GM19395 (cell line): ENCODE measurements around the gene GNGT1.

Experiments
- ATAC-seq: cut with Tn5 transposase; IDR thresholded peaks from one replicate; pipeline ENCODE4 v1.9.1; 2021; ENCODE audit warnings: mild to moderate bottlenecking, moderate library complexity; ENCODE audit not compliant: unreplicated experiment

The GNGT1 gene

GRCh38 chr7:93938293-93938692 lies 31.9 kb downstream of the GNGT1 start:
- no peak for ATAC-seq

- no peak for ATAC-seq
These were observed 35.6 kb downstream of the GNGT1 start for GRCh38 chr7:93941945-93942344.

- peak; percentile 77 for ATAC-seq
These were observed 37.6 kb downstream of the GNGT1 start for GRCh38 chr7:93943816-93944540.

GRCh38 chr7:93944673-93945072 lies 38.3 kb downstream of the GNGT1 start:
- peak; percentile 44 for ATAC-seq

- ATAC-seq, result no peak
These were observed 38.7 kb downstream of the GNGT1 start for GRCh38 chr7:93945083-93945482.

GRCh38 chr7:93945756-93946535 lies 39.6 kb downstream of the GNGT1 start:
- no peak for ATAC-seq

- ATAC-seq, result no peak
These were observed 41.7 kb downstream of the GNGT1 start for GRCh38 chr7:93948106-93948505.

GRCh38 chr7:93948873-93949272 lies 42.5 kb downstream of the GNGT1 start:
- ATAC-seq, result no peak

GRCh38 chr7:93949423-93949822 lies 43.1 kb downstream of the GNGT1 start:
- no peak for ATAC-seq

GRCh38 chr7:93955304-93955703 lies 48.9 kb downstream of the GNGT1 start:
- ATAC-seq, result peak; percentile 88

GRCh38 chr7:93957767-93958166 lies 51.4 kb downstream of the GNGT1 start:
- ATAC-seq, result no peak

GRCh38 chr7:93958216-93958615 lies 51.8 kb downstream of the GNGT1 start:
- ATAC-seq, result no peak

GRCh38 chr7:93958651-93959050 lies 52.3 kb downstream of the GNGT1 start:
- ATAC-seq, result no peak
